Sigmoid colon (tissue), 7 donors: Measurements from ENCODE around the gene SLC16A7. TPM values are rescaled to one million over a fixed set of nuclear protein-coding genes. Genes with fewer than 3 reads are reported as not detected.

Experiments used
- DNase-seq: peaks from one replicate; pipeline ENCODE4 v3.0.0-alpha.2; 2019
- H3K27ac ChIP-seq, 4 donors: fragments of 200-600 bp; sonication (generic); one replicate each; pipeline ENCODE4 v1.5.1; 2016 to 2019; ENCODE audit warnings: mild to moderate bottlenecking in 1 of 4
- H3K27me3 ChIP-seq, 3 donors: fragments of 200-600 bp; sonication (generic); one replicate each; pipeline ENCODE4 v1.5.1; 2019; ENCODE audit warnings: mild to moderate bottlenecking in 1 of 3
- H3K36me3 ChIP-seq, 4 donors: fragments of 200-600 bp; sonication (generic); one replicate each; pipeline ENCODE4 v1.5.1; 2016 to 2019
- H3K4me1 ChIP-seq, 4 donors: fragments of 200-600 bp; sonication (generic); one replicate each; pipeline ENCODE4 v1.5.1; 2017 to 2019
- H3K4me3 ChIP-seq, 4 donors: fragments of 200-600 bp; sonication (generic); one replicate each; pipeline ENCODE4 v1.5.1; 2017 to 2019; ENCODE audit warnings: mild to moderate bottlenecking in 2 of 4, moderate library complexity in 1 of 4
- H3K9me3 ChIP-seq, 4 donors: fragments of 200-600 bp in 3 of 4; sonication (generic) in 3 of 4; one replicate each; pipeline versions ENCODE4 v1.5.1 to v1.6.1; 2013 to 2019
- EP300 ChIP-seq, 4 donors: sonication (generic); formaldehyde crosslinking; IDR thresholded peaks; one replicate each; pipeline ENCODE4 v1.6.1; 2017; ENCODE audit warnings: antibody characterized with exemption in 4 of 4
- POLR2A ChIP-seq, 2 donors: fragments of 450-650 bp; IDR thresholded peaks; one replicate each; pipeline ENCODE4 v1.6.1; 2016; ENCODE audit warnings: antibody characterized with exemption in 2 of 2, mild to moderate bottlenecking in 2 of 2, moderate library complexity in 2 of 2
- POLR2AphosphoS5 ChIP-seq, 4 donors: sonication (generic); formaldehyde crosslinking; IDR thresholded peaks; one replicate each; pipeline ENCODE4 v1.6.1; 2017; ENCODE audit warnings: antibody characterized with exemption in 4 of 4
- WGBS, 2 donors: extraction: QIAGEN DNeasy Blood & Tissue Kit; methylation state at CpG; one replicate each; pipeline ENCODE4 v1.1.7; 2013; 5-methylcytosine and 5-hydroxymethylcytosine counted together
- intact Hi-C: fragments of 100-400 bp; cut with DNase I; formaldehyde crosslinking; loops from one replicate; pipeline ENCODE4 v1.15.1; 2023
- polyA plus RNA-seq, 3 donors: library from polyadenylated mRNA; stranded (reverse); fragments of 200-250 nt; gene quantifications; one replicate each; pipeline ENCODE4 v1.2.3, GENCODE V29; 2013
- total RNA-seq, 4 donors: library from RNA; depleted of rRNA; stranded (reverse); fragments of >200 nt; gene quantifications; one replicate each; pipeline ENCODE4 v1.1.0, GENCODE V29; 2016
- TF ChIP-seq, protein P1 (sequence below), 4 experiments: fragments of 450-650 bp in 3 of 4; fragments of 200-600 bp in 1 of 4; IDR thresholded peaks; one replicate each; pipeline ENCODE4 v1.5.1; 2016 to 2019; ENCODE audit warnings: antibody characterized with exemption in 4 of 4, mild to moderate bottlenecking in 3 of 4, moderate library complexity in 2 of 4
- donor health status: healthy with polysubstance abuse.
- donor health status: Bipolar disorder and iron deficiency.
- donor health status: healthy.

Gene SLC16A7
- total and polyA plus RNA-seq, 7 donors, result 0.46 to 38.8 (median 27.1) TPM

DNA sequence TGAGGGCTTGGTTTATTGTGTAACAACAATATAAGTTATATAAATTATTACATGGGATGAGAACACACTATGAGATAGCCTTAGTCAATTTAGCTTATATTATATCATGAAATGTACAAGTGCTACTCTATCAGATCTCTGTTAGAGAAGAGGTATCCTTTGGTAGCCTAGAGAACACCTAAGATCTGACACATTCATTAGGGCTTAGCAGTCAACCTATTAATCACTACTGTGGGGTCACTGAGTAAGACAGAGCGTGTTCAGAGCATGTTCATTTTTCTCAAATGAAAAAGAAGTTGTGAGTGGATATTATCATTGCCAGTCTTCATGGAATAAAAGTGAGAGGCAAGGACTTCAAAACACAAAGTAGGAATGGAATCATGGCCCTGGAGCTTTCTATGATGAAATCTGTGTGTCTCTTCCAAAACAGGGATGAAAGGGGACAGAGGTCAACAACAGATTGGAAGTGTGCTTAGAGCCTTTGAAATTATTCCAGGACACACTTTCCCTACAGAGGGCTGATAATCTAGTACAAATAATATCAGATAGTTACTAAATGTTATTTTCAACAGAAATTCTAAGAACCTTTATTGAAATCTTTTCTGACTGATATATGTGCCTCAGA lies 114.3 kb downstream of the SLC16A7 start:
- Histone ChIP-seq H3K4me1 (no peaks in the 10 kb centered on the region), H3K36me3 (peaks cover 0 to 3% (median 0%) of the 10 kb centered on the region in 4 donors), H3K4me3 (no peak overlapping the region), H3K9me3 (no peaks in the 10 kb centered on the region), H3K27ac (no peak overlapping the region), H3K27me3 (no peaks in the 10 kb centered on the region)
- TF ChIP-seq EP300 (IDR thresholded peaks at IDR 0.05), result no peak
- no peak for TF ChIP-seq POLR2A (IDR thresholded peaks at IDR 0.05)
- WGBS, 2 donors, result 49 to 100% methylated on average over 1 of the region's 1 CpG
- intact Hi-C loops, result no loop called here
- DNase-seq, result no peak

DNA sequence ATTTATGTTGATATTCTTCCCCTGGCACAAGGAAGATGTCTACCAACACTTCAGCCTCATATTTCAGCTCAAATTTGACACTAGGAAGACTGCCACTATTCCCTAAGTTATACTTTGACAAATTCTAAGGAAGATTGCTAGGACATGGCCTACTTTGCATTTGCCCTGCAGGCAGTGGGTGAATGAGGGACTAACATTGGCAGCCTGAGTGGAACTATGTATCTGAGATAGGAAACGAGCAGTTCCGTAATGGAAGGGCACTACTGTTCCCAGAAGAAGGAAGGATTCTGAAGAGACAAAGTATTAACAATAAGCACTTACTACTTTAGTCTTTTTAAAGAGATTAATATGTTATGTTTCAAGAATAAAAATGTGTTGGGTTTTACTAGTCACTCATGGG lies 115.1 kb downstream of the SLC16A7 start:
- no peak for DNase-seq
- no peak for TF ChIP-seq POLR2AphosphoS5 (IDR thresholded peaks at IDR 0.05)
- TF ChIP-seq EP300 (IDR thresholded peaks at IDR 0.05), result no peak
- TF ChIP-seq POLR2A (IDR thresholded peaks at IDR 0.05), result no peak
- TF ChIP-seq, protein P1, sequence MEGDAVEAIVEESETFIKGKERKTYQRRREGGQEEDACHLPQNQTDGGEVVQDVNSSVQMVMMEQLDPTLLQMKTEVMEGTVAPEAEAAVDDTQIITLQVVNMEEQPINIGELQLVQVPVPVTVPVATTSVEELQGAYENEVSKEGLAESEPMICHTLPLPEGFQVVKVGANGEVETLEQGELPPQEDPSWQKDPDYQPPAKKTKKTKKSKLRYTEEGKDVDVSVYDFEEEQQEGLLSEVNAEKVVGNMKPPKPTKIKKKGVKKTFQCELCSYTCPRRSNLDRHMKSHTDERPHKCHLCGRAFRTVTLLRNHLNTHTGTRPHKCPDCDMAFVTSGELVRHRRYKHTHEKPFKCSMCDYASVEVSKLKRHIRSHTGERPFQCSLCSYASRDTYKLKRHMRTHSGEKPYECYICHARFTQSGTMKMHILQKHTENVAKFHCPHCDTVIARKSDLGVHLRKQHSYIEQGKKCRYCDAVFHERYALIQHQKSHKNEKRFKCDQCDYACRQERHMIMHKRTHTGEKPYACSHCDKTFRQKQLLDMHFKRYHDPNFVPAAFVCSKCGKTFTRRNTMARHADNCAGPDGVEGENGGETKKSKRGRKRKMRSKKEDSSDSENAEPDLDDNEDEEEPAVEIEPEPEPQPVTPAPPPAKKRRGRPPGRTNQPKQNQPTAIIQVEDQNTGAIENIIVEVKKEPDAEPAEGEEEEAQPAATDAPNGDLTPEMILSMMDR (IDR thresholded peaks at IDR 0.05), result no peak
- H3K9me3 ChIP-seq, result no peaks in the 10 kb centered on the region
- H3K4me3 ChIP-seq, result no peak overlapping the region
- no peak overlapping the region for H3K27ac ChIP-seq
- intact Hi-C loops, result no loop called here
- 92 to 93% methylated on average over 2 of the region's 2 CpGs for WGBS, 2 donors
- no peaks in the 10 kb centered on the region for H3K27me3 ChIP-seq
- H3K36me3 ChIP-seq, result no peaks in the 10 kb centered on the region
- no peaks in the 10 kb centered on the region for H3K4me1 ChIP-seq

DNA sequence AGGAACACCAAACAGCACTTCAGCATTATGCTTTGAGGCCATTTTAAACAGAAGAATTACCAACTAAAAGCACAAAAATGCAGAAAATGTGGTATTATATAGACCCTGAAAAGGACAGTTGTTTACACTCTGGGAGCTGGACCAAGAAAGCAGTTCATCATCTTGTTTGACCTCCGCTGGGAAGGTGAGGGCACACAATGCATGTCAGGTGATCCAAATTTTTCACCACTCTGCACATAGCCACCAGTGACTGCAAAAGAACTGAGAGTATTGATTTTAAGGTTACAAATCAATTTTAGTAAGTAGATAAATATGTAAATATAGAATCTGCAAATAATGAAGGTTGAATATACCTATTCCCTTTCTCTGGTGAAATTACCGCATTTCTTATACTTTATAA lies 119.6 kb downstream of the SLC16A7 start:
- Histone ChIP-seq H3K4me1 (no peaks in the 10 kb centered on the region), H3K27ac (no peak overlapping the region), H3K4me3 (no peak overlapping the region), H3K36me3 (no peaks in the 10 kb centered on the region), H3K9me3 (no peaks in the 10 kb centered on the region), H3K27me3 (no peaks in the 10 kb centered on the region)
- intact Hi-C loops, result no loop called here
- WGBS, 2 donors, result 91 to 95% methylated on average over 2 of the region's 2 CpGs
- TF ChIP-seq EP300 (IDR thresholded peaks at IDR 0.05), result no peak
- no peak for TF ChIP-seq POLR2AphosphoS5 (IDR thresholded peaks at IDR 0.05)
- no peak for TF ChIP-seq POLR2A (IDR thresholded peaks at IDR 0.05)
- TF ChIP-seq, protein P1 (IDR thresholded peaks at IDR 0.05), result no peak
- no peak for DNase-seq

DNA sequence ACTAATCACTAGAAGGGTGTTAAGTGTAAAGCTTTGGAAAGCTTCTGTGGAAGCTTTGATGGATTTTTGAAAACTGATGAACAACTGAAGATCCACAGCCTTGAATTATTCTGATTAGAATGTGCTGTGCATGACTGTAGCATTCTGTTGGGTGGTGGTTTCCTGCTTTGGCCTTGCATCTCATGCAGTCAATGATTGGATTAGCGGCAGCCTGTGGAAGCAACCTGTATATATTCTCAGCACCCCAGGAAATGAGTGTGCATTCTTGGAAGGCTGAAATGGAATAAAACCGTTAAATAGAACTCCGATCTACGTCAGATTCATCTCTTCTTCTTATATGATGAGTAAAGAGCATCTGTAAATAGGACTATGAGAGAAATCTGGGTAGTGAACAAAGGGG lies 120.2 kb downstream of the SLC16A7 start:
- Histone ChIP-seq H3K27ac (no peak overlapping the region), H3K4me3 (no peak overlapping the region), H3K9me3 (no peaks in the 10 kb centered on the region), H3K4me1 (no peaks in the 10 kb centered on the region), H3K27me3 (no peaks in the 10 kb centered on the region), H3K36me3 (no peaks in the 10 kb centered on the region)
- intact Hi-C loops, result no loop called here
- no peak for DNase-seq
- WGBS, 2 donors, result 90 to 95% methylated on average over 4 of the region's 4 CpGs
- TF ChIP-seq, protein P1 (IDR thresholded peaks at IDR 0.05), result no peak
- TF ChIP-seq POLR2A (IDR thresholded peaks at IDR 0.05) (no peak), POLR2AphosphoS5 (IDR thresholded peaks at IDR 0.05) (no peak), EP300 (IDR thresholded peaks at IDR 0.05) (no peak)

DNA sequence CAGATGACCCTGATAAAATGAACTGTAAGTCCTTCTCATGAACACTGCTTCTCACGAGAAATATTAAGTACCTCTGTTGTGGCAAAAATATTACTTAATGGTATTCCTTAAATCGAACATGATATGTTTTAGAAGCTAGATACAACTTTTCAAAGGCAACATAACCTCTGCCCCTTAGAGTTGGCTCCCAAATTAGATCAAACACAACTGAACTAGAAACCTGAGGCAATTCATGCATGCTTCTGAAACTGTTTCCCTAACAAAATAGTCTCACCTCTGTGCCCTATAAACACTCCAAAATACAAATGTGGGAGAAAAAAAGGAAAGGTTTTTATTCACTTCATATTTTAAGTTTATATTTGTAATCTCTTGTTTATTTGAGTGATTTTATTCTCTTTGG lies 121.6 kb downstream of the SLC16A7 start:
- H3K4me1 ChIP-seq, result no peaks in the 10 kb centered on the region
- no peak for DNase-seq
- H3K9me3 ChIP-seq, result no peaks in the 10 kb centered on the region
- H3K27me3 ChIP-seq, result no peaks in the 10 kb centered on the region
- TF ChIP-seq, protein P1 (IDR thresholded peaks at IDR 0.05), result no peak
- TF ChIP-seq EP300 (IDR thresholded peaks at IDR 0.05), result no peak
- TF ChIP-seq POLR2A (IDR thresholded peaks at IDR 0.05), result no peak
- TF ChIP-seq POLR2AphosphoS5 (IDR thresholded peaks at IDR 0.05), result no peak
- H3K36me3 ChIP-seq, result no peaks in the 10 kb centered on the region
- intact Hi-C loops, result no loop called here
- WGBS, 2 donors, result 67 to 93% methylated on average over 2 of the region's 2 CpGs
- H3K4me3 ChIP-seq, result no peak overlapping the region
- H3K27ac ChIP-seq, result no peak overlapping the region
